Activated naive CD4-positive, alpha-beta T cell treated with anti-CD3 and anti-CD28 coated beads, Interleukin-2, amount 50 U/mL, for 72 hours (primary cell): ENCODE data around the gene DPP10. TPM values are rescaled to one million over a fixed set of nuclear protein-coding genes. Genes with fewer than 3 reads are reported as not detected.

Source experiments
- ATAC-seq, 2 donors: fragments of 150-1000 bp; cut with Tn5 transposase; 2 replicates each; pipeline ENCODE4 v1.10.0; 2021; ENCODE audit warnings: mild to moderate bottlenecking in 2 of 2, moderate library complexity in 2 of 2
- DNase-seq, 2 donors: peaks; one replicate each; pipeline ENCODE4 v3.0.0; 2021 to 2022; ENCODE audit warnings: low spot score in 2 of 2
- H3K27ac Mint-ChIP-seq, 2 donors: one replicate each; pipeline ENCODE4 v1.8.0; 2022; ENCODE audit warnings: mild to moderate bottlenecking in 2 of 2, mixed read lengths in 2 of 2
- H3K36me3 Mint-ChIP-seq, 2 donors: one replicate each; pipeline ENCODE4 v1.8.0; 2022; ENCODE audit warnings: mixed read lengths in 2 of 2
- H3K9me3 Mint-ChIP-seq, 2 donors: one replicate each; pipeline ENCODE4 v1.8.0; 2022; ENCODE audit warnings: mixed read lengths in 2 of 2
- total RNA-seq, 2 donors: library from RNA; stranded (reverse); gene quantifications; one replicate each; pipeline ENCODE4 v1.2.3, GENCODE V29; 2022

DPP10 gene
- total RNA-seq, 2 donors from 2014 or later = not detected

DNA sequence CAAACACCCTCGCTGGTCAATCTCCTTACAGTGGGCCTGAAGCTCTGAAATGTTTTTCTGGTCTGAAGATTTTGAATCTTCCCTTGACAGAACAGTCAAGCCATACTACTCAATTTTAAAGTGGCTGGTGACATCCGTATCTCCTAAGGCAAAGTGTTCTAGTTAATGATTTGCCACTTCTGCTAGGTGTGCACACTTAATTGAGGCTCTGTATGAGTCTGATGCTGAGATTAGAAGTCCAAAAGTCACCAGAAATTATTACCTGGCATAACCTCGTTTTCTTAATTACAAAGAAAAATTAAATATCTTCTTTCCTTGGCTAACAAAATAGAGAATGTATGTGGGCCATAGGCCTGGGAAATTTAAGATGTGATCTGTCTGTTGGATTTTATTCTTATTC lies 104.1 kb downstream of the DPP10 start:
- DNase-seq (no peak), ATAC-seq (no peak)
- Mint-ChIP-seq H3K36me3 (no peaks in the 10 kb centered on the region), H3K27ac (no peak overlapping the region), H3K9me3 (peaks cover 4 to 5% of the 10 kb centered on the region in 2 donors)

GRCh38 chr2:114548151-114548550 lies 105.7 kb downstream of the DPP10 start:
- Mint-ChIP-seq H3K36me3 (no peaks in the 10 kb centered on the region), H3K27ac (no peak overlapping the region), H3K9me3 (peaks cover 4 to 5% of the 10 kb centered on the region in 2 donors)
- ATAC-seq (no peak), DNase-seq (no peak)

DNA sequence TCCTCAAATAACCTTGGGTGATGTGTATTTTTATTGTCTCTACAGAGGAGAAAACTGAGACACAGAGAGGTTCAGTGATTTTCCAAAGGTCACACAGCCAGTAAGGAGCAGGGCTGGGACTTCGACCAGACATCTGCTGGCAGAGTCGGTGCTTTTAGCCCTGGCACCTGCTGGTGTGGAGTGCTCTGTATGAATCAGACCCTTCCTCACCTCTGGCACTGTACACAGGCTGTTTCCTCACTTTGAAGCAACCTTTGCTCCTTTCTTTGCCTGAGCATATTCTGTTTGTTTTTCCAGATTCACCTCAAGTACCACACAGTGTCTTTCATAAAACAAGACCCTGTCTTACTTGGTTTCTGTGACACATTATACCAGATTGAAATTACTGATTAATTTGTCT lies 107.9 kb downstream of the DPP10 start:
- Mint-ChIP-seq H3K36me3 (no peaks in the 10 kb centered on the region), H3K9me3 (no peaks in the 10 kb centered on the region), H3K27ac (no peak overlapping the region)
- no peak for ATAC-seq
- no peak for DNase-seq

DNA sequence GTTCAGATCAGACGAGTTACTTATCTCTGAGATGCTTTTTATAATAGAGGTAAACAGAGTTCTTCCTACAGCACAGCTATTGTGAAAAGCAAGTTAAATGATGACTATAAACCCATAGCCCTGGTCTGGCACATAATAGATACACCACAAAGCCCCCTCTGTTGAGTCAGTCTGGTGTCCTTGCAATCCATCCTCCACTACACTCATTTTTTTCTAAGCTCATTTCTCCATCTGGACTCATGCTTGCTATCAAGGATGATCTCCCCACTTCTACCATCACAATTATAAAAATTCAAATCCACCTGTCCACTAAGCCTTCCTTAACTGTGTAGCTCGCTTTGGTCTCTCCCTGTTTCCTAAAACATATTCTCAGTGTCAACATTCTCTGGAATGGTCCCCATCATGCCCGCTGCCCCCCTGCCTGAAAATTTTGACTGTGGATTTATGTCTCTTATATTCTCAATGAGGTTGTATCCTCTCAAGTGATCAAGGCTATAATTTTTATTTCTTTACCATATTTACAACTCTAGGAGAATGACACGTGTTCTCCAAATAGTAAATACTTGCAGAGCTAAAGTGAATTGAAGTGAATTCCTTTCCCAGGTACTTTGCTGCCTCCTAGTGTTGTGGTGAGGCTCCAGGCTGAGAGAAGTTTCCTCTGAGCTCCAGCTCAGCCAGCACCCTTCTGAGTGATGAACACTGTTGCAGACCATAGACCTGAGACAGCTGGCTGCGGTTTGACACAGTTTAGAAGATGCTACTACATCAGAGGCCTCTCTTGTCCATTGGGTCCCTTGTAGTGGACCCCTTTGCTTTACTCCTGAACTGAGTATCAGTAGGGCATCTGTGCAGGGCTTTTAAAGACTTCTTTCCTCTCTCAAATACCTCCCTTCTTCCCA lies 108.7 kb downstream of the DPP10 start:
- Mint-ChIP-seq H3K36me3 (no peaks in the 10 kb centered on the region), H3K9me3 (no peaks in the 10 kb centered on the region), H3K27ac (no peak overlapping the region)
- ATAC-seq = peak in 1 of 2 donors; percentile 63
- peak in 1 of 2 donors; percentile 15 for DNase-seq

DNA sequence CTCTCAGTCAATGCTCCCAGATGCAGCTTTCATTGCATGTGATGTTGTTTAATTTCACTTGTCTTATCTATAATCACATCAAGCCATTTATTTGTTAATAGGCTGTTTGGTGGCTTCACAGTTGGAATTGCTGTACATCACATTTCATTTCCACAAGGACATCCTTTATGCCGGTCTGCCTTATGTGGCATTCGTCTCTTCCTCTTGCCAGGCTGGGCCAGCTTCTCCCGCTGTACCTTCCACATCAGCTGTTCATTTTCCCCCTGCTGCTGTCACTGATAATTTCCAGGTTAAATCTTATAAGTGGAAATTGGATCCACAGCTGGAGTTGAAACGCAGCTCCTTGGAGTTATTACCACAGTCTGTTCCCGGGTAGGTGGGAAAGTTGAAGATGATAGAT lies 110.6 kb downstream of the DPP10 start:
- no peak for ATAC-seq
- DNase-seq = no peak
- no peak overlapping the region for H3K27ac Mint-ChIP-seq
- H3K36me3 Mint-ChIP-seq = no peaks in the 10 kb centered on the region
- no peaks in the 10 kb centered on the region for H3K9me3 Mint-ChIP-seq

GRCh38 chr2:114569166-114569565 lies 126.7 kb downstream of the DPP10 start:
- no peaks in the 10 kb centered on the region for H3K36me3 Mint-ChIP-seq
- no peak for DNase-seq
- peaks cover 0 to 3% of the 10 kb centered on the region in 2 donors for H3K9me3 Mint-ChIP-seq
- no peak overlapping the region for H3K27ac Mint-ChIP-seq
- ATAC-seq = no peak

- Mint-ChIP-seq H3K36me3 (no peaks in the 10 kb centered on the region), H3K27ac (no peak overlapping the region), H3K9me3 (no peaks in the 10 kb centered on the region)
- DNase-seq (no peak), ATAC-seq (no peak)
Measured at GRCh38 chr2:114577657-114578056, 135.2 kb downstream of the DPP10 start.

GRCh38 chr2:114579542-114579941 lies 137.1 kb downstream of the DPP10 start:
- Mint-ChIP-seq H3K36me3 (no peaks in the 10 kb centered on the region), H3K9me3 (no peaks in the 10 kb centered on the region), H3K27ac (no peak overlapping the region)
- ATAC-seq (no peak), DNase-seq (no peak)

DNA sequence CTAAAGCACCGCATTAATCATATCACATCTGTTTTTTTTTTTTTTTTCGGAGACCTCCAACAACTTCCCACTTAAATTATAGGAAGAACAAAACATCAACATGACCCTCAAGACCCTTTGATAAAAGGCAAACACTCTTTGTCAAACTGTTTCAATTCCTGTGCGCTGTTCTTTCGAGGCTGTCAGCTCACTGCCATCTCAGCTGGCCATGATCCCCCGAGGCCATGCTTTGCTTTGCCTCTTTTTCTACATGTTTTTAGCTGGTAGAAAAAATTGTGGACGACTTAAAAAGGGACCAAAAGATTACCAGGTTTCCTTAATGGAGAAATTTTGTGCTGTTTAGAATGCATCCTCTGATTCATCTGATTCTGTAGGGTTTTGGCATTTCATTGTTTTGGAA lies 138.2 kb downstream of the DPP10 start:
- DNase-seq (no peak), ATAC-seq (no peak)
- Mint-ChIP-seq H3K27ac (no peak overlapping the region), H3K36me3 (no peaks in the 10 kb centered on the region), H3K9me3 (no peaks in the 10 kb centered on the region)

DNA sequence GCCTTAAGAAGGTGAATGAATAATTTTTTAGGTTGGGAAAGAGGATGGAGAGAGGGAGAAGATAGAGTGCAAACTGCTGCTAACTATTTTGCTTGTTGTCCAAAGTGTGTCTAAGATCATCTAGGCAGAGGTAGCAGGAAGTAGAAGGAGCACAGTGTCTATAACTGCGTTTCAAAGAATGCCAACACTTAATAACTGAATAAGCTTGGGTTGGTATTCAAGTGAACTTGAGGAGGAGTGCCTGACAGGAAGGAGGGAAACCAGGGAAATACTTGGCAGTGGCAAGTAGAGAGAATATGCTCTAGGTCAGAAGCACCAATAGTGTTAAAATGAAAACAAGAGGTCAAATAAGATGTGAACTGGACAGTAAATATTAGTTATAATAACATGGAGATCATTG lies 155.9 kb downstream of the DPP10 start:
- H3K27ac Mint-ChIP-seq = no peak overlapping the region
- H3K36me3 Mint-ChIP-seq = no peaks in the 10 kb centered on the region
- no peaks in the 10 kb centered on the region for H3K9me3 Mint-ChIP-seq
- DNase-seq (no peak), ATAC-seq (no peak)

DNA sequence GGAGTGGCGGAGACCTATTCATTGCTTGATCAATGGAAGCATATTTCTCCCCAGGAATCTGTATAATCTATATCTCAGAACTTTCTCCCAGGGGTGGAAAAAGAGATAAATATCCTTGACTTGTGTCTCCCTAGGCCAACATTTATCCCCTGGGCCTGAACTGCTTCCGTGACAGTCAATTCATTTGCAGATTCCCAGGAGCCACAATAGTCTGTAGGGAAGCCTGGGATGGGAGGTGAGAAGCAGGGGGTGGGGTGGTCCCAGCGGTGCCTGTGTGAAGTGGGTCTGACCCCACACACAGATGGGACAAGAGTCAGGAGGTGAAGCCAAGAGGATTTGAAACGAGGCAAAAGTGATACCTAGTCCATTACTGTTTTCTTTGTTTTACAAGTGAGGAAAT lies 166.8 kb downstream of the DPP10 start:
- no peak overlapping the region for H3K27ac Mint-ChIP-seq
- no peak for DNase-seq
- ATAC-seq = no peak
- no peaks in the 10 kb centered on the region for H3K36me3 Mint-ChIP-seq
- peaks cover 0 to 5% of the 10 kb centered on the region in 2 donors for H3K9me3 Mint-ChIP-seq

GRCh38 chr2:114609801-114610200 lies 167.4 kb downstream of the DPP10 start:
- H3K36me3 Mint-ChIP-seq = no peaks in the 10 kb centered on the region

GRCh38 chr2:114610677-114611076 lies 168.2 kb downstream of the DPP10 start:
- no peak for ATAC-seq
- H3K27ac Mint-ChIP-seq = no peak overlapping the region
- H3K9me3 Mint-ChIP-seq = peaks cover 0 to 5% of the 10 kb centered on the region in 2 donors
- no peak for DNase-seq
- H3K36me3 Mint-ChIP-seq = no peaks in the 10 kb centered on the region

More at GRCh38 chr2:114609801-114610200, 167.4 kb downstream of the DPP10 start:
- H3K9me3 Mint-ChIP-seq = peaks cover 0 to 5% of the 10 kb centered on the region in 2 donors
- DNase-seq = no peak
- no peak overlapping the region for H3K27ac Mint-ChIP-seq
- no peak for ATAC-seq

DNA sequence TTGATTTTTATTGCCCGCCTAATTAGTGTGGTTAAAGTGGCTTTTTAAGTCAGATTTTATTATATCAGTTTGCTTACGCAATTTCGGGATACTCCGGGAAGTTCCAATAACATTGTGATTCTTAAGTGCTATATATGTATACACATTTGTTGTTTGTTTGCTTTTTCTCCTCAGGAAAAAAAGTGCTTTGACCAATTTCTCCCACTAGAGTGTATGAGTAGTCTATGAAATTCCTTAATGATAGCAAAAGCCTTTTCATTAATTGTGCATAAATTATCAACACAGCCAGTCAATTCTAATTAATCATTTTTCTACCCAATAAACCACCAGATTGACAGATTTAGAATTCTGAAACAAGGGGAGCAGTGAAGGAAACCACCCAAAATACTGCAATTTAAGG lies 172.2 kb downstream of the DPP10 start:
- DNase-seq (no peak), ATAC-seq (no peak)
- Mint-ChIP-seq H3K9me3 (peaks cover 0 to 6% of the 10 kb centered on the region in 2 donors), H3K27ac (no peak overlapping the region), H3K36me3 (no peaks in the 10 kb centered on the region)

- no peak for DNase-seq
- ATAC-seq = no peak
- no peaks in the 10 kb centered on the region for H3K36me3 Mint-ChIP-seq
- H3K27ac Mint-ChIP-seq = no peak overlapping the region
- no peaks in the 10 kb centered on the region for H3K9me3 Mint-ChIP-seq
Measured at GRCh38 chr2:114628481-114628880, 186.0 kb downstream of the DPP10 start.

DNA sequence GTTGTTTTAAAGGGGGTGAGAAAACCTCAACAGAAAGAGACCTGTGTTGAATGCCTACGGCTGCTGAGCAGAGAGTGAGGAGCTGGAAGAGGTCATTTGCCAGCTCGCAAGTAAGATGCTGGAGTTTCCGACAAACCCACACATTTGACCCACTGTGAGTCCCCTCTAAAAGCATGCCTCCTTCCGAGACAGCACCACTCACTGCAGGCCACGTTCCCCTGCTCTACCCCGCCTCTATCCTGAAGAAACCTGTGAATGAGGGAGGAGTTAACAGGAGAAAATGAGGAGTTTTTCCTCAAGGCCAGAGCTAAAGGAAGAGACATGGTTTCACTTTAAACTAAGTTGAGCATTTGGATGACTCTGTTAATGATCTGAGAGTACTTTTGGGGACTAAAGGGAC lies 188.7 kb downstream of the DPP10 start:
- ATAC-seq (no peak), DNase-seq (no peak)
- H3K27ac Mint-ChIP-seq = no peak overlapping the region
- no peaks in the 10 kb centered on the region for H3K36me3 Mint-ChIP-seq
- H3K9me3 Mint-ChIP-seq = no peaks in the 10 kb centered on the region

DNA sequence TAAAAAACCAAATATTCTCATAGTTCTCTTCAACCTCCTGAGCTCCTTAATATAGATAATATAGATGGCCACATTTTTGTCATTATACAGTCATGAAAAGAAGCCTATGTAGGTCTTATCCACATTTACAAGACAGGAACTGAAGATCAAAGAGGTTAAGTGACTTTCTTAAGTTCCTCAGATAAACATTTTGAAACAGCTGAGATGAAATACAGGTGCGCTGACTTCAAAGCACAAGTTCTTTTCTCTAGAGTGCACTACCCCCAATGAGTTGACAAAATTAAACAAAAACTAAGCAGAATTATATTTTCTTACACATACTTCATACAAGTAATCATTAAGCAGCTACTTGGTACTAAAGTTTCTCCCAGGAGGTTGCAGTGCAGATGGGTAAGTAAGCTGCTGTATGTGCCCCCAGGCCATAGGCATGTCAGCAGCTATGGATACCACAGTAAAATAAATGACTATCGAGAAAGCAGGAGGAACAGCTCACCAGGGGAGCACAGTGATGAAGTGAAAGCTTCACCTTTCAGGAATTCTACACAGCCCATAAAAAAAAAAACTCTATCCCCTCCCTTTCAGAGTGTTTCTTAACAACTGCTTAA lies 199.8 kb downstream of the DPP10 start:
- ATAC-seq (no peak), DNase-seq (no peak)
- no peak overlapping the region for H3K27ac Mint-ChIP-seq
- H3K9me3 Mint-ChIP-seq = peaks cover 0 to 4% of the 10 kb centered on the region in 2 donors
- H3K36me3 Mint-ChIP-seq = no peaks in the 10 kb centered on the region
